M059J (cell line): Measurements from ENCODE around the gene MTCH2. TPM values are rescaled to one million over a fixed set of nuclear protein-coding genes. Genes with fewer than 3 reads are reported as not detected.

ENCODE experiments used
- DNase-seq: peaks from one replicate; pipeline ENCODE4 v3.0.0-alpha.2; 2012; ENCODE audit warnings: low read depth
- total RNA-seq: library from RNA; depleted of rRNA; stranded (reverse); fragments of >200 nt; shearing (Covaris generic); gene quantifications from 2 replicates; pipeline ENCODE4 v1.2.3, GENCODE V29; 2014

The MTCH2 gene
- total RNA-seq, 1 experiment from 2014 or later, result 204 TPM

DNA sequence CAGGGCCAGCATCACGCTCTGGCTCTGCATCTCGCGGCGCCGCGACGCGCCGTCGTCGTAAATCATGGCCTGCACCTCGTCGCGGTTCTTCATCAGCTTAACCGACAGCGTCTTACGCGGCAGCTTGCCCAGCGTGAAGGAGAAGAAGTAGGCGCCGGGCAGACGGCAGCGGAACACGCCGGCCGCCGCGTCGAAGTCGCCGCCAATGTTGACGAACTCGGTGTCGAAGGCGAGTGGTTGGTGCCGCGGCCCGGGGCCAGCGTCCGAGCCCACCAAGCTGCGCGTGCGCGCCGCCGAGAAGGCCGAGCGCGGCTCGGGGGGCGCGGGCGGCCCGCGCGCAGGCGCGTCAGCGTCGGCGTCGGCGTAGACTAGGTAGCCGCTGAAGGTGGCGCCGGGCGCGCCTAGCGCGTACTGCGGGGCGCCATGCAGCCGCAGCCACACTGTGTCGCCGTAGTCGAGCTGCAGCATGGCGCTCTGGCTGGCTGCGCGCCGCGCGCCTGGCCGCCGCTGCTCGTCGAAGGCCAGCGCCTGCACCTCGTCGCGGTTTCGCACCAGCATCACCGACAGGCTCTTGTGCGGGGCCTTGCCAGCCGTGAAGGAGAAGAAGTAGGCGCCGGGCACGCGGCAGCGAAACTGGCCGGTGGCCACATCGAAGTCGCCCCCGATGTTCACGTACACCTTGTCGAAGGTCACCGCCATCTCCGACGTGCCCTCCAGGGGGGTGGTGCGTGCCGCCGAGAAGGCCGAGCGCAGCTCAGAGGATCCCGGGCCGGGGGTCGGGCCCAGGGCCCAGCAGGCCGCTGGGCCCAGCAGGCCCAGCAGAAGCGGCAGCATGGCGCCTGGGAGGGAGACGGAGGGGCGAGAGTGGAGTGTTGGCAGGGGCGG is 52.1 kb downstream of the MTCH2 start:
- DNase-seq, result no peak

DNA sequence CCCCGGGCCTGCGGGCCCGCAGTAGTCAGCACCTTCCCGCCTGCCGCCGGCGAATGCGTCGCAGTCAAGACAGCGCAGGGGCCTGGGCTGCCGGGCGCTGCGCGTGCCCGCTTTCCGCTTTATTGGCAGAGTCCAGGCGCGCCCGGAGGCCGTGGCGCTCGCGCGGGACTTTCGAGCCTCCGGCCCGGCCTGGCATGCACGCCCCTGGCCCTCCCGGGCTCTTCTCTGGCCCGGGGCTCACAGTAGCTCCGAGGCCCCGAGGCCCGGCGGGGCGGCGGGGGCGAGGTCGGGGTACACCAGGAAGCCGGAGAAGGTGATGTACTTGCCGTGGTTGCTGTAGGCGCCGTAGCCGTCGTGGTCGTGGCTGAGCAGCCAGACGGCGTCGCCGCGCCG is 52.8 kb downstream of the MTCH2 start:
- DNase-seq, result no peak

DNA sequence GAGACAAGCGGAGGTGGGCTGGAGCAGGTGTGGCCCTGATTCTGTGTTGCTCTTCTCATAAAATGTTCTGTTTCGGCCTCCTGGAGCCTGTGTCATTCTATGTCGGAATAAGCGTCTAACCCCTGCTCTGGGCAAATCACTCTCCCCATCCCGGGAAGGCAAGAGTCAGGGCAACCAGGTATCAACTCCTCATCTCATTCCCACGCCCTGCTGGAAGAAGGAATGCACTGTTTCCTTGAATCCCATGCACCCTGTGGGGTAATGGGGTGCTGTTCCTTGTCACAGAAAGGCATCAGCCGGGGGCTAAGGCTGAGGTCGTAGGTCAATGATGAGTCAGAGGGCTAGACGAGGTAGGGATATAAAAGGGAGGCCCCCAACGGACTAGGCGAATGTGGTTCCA is 53.2 kb downstream of the MTCH2 start:
- no peak for DNase-seq

DNA sequence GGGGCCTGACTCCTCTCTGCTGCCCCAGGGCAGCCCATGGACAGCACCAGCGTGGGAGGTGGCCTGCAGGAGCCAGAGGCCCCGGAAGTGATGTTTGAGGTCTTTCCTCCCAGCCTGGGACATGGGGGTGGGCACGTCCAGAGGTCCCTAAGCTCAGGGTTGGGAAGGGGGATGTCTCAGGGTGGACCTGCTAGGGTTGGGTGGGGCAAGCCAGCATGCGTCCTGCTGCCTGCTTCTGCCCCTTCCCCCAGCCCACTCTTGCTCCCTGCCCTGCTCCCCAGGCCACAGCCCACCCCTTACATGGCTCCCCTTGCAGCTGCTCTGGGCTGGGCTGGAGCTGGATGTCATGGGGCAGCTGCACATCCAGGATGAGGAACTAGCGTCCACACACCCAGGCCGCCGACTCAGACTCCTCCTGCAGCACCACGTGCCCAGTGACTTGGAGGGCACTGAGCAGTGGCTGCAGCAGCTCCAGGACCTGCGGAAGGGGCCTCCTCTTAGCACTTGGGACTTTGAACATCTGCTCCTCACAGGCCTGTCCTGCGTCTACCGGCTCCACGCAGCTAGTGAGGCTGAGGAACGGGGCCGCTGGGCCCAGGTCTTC is 54.5 kb downstream of the MTCH2 start:
- no peak for DNase-seq

DNA sequence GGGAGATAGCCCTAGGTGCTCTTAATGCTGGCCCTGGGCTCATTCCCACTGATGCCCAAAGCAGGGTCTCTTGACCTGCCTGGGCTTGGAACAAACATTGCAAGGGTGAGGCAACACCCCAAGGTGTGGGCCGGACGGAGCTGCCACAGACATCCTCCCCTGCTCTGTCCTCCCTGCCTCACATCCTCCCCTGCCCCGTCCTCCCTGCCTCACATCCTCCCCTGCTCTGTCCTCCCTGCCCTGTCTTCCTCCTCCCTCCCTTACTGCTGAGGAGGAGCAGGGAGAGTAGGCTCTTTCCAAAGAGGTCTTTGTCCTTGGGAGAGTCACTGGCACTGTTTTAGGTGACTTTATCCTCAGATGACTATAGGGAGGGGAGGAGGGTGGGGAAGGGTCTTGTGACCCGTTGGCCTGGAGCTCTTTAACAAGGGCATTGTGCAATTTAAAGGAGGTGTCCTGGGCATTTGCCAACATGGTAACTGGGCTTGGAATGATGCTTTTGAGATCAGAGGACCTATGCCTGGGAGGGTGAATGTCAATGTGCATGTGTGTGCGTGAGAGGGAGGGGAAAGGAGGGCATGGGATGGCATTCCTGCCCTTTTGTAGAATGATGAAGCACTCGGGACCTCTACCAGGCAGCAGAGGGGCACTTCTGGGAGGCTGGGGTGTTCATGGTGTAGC is 55.2 kb downstream of the MTCH2 start:
- no peak for DNase-seq

DNA sequence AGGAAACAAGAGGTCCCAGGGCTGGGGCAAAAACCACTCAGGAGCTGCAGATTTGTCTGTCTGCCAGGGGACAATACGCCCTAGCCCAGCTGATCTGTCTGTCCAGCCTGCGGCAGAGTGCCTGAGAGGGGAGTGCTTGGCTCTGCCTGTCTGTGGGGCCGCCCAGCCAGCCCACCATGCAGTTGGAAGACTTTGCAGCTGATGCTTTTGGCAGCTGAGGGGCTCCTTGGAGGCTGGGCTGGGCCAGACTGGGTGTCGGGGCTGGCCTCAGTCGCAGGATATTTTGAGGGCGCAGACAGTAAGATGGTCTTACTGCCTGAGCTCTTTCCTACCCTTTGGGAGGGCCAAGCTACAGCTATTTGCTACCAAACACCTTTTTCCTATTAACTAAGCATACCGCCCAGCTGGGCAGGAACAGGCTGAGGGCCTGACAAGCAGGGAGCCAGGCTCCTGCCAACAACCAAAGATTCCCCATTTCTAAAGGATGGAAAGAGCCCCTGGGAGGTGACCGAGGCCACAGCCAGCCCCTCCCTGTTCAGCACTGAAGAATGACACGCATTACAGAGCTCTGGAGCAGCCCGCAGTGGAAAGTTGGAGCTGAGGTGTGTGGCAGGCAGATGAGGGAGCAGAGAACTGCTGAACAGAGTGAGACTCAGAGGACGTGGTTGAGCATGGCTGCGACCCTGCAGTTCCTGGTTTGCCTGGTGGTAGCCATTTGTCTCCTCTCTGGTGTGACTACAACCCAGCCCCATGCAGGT is 56.1 kb downstream of the MTCH2 start, which contains the start of gene FAM180B:
FAM180B (plus strand) TSS at position 581 of the 758 bp plus-strand sequence; CDS start at position 672, 91 bp downstream.
- no peak for DNase-seq

DNA sequence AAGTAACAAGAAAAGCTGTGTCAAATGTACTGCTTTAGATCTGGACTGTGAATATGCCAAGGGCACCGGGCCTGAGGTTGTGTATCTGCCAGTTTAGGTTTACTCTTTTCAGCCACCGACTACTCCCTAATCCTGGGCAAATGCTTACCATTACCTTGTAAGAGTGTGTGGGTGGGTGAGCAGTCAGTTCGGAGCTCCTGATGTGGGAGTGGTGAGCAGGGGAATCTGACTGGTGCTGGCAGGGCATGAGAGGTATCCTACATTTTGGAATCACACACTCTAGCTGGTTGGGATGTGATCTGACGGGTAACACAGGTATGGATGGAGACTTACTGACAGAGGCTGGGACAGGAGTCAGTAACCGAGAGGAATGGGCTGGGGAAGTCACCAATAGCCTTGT is 58.5 kb downstream of the MTCH2 start:
- DNase-seq, result no peak

DNA sequence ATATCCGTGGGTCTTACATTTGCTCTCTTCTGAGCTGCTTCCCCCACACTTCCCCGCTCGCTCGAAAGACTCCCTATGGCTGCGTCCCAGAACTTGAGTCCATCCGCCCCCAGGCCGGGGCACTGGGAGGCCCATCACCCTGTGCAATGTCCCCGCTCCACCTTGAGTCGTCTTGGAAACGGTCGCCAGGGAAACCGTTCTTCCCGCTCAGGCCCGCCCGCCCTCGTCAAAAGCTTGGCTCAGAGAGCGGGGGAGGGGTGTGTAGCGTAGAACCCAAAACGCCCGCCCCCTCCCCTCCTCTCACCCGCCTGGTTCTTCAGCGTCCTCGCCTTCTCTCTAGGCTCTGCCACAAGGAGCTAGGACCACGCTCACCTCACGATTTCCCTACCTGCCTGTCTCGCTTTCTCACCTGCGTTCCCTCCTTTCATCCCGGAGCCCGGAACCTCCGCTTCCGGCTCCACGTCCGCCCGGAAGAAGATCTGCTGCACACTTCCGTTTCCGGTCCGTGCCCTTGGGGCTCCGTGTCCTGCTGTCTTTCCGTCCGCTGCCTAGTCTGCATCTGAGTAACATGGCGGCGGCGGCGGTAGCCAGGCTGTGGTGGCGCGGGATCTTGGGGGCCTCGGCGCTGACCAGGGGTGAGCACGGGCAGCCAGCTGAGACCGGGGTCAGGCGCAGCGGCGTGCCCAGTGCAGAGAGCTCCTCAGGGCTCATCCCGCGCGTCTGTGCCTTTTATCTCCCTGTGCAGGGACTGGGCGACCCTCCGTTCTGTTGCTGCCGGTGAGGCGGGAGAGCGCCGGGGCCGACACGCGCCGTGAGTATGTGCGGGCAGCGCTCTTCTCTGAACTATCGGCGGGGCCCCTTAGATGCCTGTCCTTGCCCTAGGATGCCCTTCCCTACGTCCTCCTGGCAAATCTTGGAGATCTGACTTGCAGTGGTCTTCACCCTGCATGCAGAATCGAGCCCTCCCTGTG is 63.5 kb downstream of the MTCH2 start, which contains the start of the genes KBTBD4 and NDUFS3:
KBTBD4 (minus strand) TSS at position 447 of the 971 bp plus-strand sequence; CDS start at position 428, 19 bp downstream.
NDUFS3 (plus strand) TSS at position 551 of the 971 bp plus-strand sequence; CDS start at position 569, 18 bp downstream.
- DNase-seq, result peak; percentile 87

DNA sequence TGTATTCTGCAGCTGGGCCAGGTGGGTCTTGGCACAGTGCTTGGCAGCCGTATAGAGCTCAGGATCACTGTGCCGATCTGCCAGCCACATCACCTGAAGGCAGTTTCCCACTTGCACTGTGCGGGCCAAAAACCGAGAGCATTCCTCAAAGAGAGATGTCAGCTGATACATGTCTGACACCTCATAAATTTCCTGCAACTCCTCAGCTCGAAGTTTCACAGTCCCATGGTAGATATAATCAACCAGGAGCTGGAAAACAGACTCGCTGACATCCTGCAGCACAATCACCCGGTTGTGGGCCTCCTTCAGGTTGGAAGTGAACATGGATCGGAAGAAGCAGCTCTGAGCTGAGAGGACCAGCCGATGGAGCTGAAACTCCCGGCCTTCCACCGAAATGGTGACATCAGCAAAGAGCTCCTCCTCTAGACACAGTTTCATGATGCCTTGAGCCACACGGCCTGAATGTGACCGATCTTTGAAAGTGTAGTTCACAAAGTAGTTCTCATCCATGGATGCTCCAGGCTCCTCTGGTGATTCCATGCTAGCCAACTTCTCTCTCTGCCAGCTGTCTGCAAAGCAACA is 64.8 kb downstream of the MTCH2 start:
- no peak for DNase-seq

DNA sequence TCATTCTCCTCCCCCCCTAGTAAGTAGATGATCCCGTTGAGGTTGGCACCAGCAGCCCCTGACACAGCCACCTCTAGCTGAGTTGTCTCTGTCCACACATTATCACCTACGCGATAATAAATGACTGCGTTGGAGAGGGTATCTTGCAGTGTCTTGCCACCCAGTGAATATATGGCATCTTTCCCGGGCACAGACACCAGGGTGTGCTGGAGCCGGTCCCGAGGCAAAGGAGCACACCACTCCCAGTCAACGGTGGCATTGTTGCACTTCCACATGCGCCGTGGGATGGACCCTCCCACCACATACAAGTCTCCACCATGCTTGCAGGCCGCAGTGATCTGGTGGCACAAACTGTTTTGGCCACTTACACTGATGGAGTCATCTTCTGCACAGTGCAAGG is 69.0 kb downstream of the MTCH2 start:
- DNase-seq, result no peak

DNA sequence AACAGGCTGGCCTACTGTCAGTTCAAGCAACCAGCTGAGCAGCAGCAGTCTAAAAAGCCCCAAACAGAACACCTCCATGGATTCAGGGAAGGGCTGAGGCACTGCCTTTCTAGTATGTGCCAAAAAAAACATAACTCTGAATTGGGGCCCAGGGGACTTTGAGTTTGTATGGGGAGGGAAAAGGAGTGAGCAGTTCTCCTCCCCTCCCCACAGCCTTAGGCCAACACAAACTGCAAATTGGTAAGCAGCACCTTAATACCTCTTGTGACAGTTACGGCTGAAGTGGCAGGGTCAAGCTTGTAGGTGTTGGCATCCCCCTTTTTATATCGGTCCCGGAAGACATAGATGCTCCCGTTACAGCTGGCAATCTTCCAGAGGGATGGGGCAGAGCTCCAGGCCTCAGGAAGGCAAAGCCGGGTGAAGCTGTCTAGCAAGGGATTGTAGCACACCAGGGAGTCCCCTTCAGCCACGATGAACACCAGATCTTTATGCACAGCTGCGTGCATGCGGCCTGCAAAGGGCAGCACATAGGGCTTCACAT is 69.6 kb downstream of the MTCH2 start:
- DNase-seq, result no peak

DNA sequence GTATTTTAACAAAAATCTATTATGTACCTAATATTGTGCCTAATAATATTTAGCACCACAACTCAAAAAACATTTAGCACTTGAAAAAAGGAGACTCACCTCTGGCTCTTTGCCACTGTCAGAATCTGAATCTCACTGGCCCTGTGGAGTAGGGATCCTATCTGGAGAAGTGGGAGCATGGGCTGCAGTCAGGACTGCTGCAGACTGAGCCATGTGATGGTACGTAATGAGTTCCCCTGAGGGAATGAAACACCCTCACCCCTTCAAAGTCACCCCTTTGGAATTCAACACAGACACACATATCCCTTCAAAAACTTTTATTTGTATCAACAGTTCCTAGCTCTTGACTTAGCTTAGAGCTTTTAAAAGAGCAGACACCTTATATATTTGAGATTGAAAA is 70.5 kb downstream of the MTCH2 start:
- peak; percentile 81 for DNase-seq

DNA sequence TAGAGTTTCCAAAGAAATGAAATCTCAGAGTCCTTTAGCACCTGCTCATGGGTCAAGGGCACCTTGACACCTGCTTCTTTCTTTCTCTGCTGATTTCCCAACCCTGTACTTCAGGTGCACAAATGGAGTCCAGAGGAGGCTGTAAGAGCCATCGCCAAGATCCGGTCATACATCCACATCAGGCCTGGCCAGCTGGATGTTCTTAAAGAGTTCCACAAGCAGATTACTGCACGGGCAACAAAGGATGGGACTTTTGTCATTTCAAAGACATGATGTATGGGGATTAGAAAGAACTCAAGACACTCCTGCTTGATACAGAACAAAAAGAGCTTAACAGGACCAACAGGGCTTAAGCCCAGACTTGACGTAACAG is 71.0 kb downstream of the MTCH2 start:
- no peak for DNase-seq

DNA sequence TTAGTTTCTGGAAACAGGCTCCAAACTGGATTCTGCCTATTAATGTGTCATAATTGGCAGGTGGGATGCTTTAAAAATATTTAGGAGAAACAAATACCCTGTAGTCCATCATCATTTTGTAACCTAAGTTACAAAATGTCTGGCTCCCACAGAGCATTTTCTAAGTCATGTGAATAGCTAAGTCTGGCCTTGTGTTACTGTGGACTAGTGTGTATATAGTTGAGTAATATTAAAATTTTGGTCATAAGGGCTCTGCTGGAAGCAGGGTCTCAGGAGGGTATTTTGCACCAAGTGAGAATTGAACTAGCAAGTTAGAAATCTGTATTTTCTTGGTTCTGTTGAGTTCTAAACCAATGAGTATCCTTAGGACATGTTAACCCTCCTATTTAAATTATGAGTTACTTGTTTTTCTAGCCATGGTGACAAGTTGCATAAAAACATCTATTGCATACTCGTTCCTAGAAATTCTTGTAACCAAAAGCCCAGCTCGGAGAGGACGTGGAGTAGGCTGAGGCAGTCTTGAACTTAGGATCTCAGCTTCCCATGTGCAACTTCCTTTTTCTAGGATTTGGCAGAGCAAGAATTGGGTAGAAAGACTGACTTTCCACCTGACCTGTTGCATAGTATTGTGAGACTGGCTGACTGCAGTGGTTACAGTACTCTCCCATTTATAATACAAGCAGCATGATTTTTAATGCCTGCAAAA is 71.6 kb downstream of the MTCH2 start:
- DNase-seq, result no peak

DNA sequence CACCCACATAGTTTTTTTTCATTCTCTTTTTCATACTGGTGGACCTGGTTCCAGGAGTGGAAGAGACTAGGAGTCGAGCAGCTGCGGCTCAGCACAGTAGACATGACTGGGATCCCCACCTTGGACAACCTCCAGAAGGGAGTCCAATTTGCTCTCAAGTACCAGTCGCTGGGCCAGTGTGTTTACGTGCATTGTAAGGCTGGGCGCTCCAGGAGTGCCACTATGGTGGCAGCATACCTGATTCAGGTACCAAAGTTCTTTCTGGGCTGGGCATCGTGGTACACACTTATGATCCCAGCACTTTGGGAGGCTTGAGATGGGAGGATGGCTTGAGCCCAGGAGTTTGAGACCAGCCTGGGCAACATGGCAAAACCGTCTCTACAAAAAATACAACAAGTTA is 72.7 kb downstream of the MTCH2 start:
- DNase-seq, result no peak
